ENCODE measurements around the gene POLG. TPM values are rescaled to one million over a fixed set of nuclear protein-coding genes. Genes with fewer than 3 reads are reported as not detected.

POLG gene
- total RNA-seq, 2 donors from 2014 or later: 55.3 to 60.2 TPM

DNA sequence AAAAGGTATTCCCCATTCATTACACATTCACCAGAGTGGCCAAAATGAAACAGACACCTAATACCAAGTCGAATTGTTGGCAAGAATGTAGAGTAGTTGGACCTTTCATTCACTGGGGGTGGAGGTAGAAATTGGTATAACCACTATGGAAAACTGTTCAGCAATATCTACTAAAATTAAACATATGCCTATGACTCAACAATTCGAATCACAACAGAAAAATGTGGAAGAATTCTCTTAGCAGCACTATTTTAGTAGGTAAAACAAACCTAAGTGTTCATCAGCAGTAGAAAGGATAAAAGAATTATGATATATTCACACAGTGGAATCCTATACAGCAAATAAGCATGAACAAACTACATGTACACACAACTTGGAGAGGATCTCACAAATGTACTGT, 30.6 kb downstream of the POLG start:
- no peaks in the 10 kb centered on the region for H3K9me3 ChIP-seq (ENCODE audit: control insufficient read depth, low read length)
- TF ChIP-seq, protein P1, sequence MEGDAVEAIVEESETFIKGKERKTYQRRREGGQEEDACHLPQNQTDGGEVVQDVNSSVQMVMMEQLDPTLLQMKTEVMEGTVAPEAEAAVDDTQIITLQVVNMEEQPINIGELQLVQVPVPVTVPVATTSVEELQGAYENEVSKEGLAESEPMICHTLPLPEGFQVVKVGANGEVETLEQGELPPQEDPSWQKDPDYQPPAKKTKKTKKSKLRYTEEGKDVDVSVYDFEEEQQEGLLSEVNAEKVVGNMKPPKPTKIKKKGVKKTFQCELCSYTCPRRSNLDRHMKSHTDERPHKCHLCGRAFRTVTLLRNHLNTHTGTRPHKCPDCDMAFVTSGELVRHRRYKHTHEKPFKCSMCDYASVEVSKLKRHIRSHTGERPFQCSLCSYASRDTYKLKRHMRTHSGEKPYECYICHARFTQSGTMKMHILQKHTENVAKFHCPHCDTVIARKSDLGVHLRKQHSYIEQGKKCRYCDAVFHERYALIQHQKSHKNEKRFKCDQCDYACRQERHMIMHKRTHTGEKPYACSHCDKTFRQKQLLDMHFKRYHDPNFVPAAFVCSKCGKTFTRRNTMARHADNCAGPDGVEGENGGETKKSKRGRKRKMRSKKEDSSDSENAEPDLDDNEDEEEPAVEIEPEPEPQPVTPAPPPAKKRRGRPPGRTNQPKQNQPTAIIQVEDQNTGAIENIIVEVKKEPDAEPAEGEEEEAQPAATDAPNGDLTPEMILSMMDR (conservative IDR thresholded peaks at IDR 0.05): no peak
- Mint-ChIP-seq H3K9me3 (no peaks in the 10 kb centered on the region), H3K36me3 (ENCODE audit: low read depth) (peaks cover 78% of the 10 kb centered on the region), H3K27ac (no peak overlapping the region), H3K27me3 (ENCODE audit: insufficient read depth) (no peaks in the 10 kb centered on the region), H3K4me1 (no peaks in the 10 kb centered on the region), H3K4me3 (no peak overlapping the region)
- DNase-seq: no peak
- no peaks in the 10 kb centered on the region for H3K4me1 ChIP-seq (ENCODE audit: control insufficient read depth, insufficient read depth, low read length)
- H3K27ac ChIP-seq (ENCODE audit: low read depth, low read length): no peak overlapping the region
- H3K27me3 ChIP-seq (ENCODE audit: control insufficient read depth, insufficient read depth, low read length, poor library complexity, severe bottlenecking): no peaks in the 10 kb centered on the region
- peaks cover 85% of the 10 kb centered on the region for H3K36me3 ChIP-seq (ENCODE audit: control insufficient read depth, insufficient read depth, low read length)
- H3K4me3 ChIP-seq (ENCODE audit: low read length): no peak overlapping the region
- 89% methylated on average over 1 of the region's 2 CpGs; no CpG with 5 or more reads in 1 of the 2 experiments for WGBS, 2 experiments (ENCODE audit: insufficient coverage in 1 of 2, insufficient read length in 1 of 2)
- H3K9ac ChIP-seq (ENCODE audit: extremely low read depth, low read length, poor library complexity, severe bottlenecking): no peak overlapping the region

DNA sequence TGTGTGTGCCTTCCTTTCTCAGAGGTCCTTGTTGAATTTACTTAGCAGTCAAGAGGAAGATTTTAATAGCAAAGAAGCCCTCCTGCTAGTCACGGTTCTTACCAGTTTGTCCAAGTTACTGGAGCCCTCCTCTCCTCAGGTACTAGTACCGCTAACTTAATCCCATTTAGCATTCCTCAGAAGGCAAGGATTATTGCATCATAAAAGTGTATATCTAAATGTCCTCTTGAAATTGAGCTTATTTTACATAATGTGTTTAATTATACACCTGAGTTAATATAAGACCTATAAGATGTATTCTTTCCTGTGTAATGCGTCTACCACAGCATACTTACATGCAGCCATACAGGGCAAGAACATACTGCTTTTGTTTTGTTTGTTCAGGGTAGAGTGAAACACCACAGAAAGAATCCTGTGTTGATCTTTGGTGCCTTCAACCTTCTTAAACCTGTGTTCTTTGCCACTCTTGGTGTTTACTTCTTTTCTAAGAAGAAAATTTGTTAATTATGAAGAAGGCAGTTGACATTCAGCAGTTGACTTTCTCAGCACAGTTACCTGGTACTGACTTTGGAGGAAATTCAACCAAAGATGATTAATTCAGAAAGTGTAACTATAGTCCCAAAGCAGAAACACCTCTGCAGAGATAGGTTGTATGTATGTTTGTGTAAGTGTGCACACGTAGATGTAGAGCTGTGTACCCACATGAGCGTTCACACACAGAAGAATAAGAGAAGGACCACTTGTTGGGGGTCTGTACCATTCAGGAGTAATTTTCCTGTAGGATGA, 33.1 kb downstream of the POLG start:
- TF ChIP-seq, protein P1 (conservative IDR thresholded peaks at IDR 0.05): no peak
- no peaks in the 10 kb centered on the region for H3K4me1 ChIP-seq (ENCODE audit: control insufficient read depth, insufficient read depth, low read length)
- peaks cover 74% of the 10 kb centered on the region for H3K36me3 ChIP-seq (ENCODE audit: control insufficient read depth, insufficient read depth, low read length)
- H3K4me3 ChIP-seq (ENCODE audit: low read length): no peak overlapping the region
- peaks cover 11% of the 10 kb centered on the region for H3K9me3 ChIP-seq (ENCODE audit: control insufficient read depth, low read length)
- no peak overlapping the region for H3K27ac ChIP-seq (ENCODE audit: low read depth, low read length)
- Mint-ChIP-seq H3K4me1 (no peaks in the 10 kb centered on the region), H3K27me3 (ENCODE audit: insufficient read depth) (no peaks in the 10 kb centered on the region), H3K27ac (no peak overlapping the region), H3K4me3 (no peak overlapping the region), H3K9me3 (peaks cover 15% of the 10 kb centered on the region), H3K36me3 (ENCODE audit: low read depth) (peaks cover 77% of the 10 kb centered on the region)
- H3K9ac ChIP-seq (ENCODE audit: extremely low read depth, low read length, poor library complexity, severe bottlenecking): no peak overlapping the region
- WGBS, 2 experiments (ENCODE audit: insufficient coverage in 1 of 2, insufficient read length in 1 of 2): 99 to 100% methylated on average over 1 to 5 of the region's 5 CpGs
- H3K27me3 ChIP-seq (ENCODE audit: control insufficient read depth, insufficient read depth, low read length, poor library complexity, severe bottlenecking): no peaks in the 10 kb centered on the region
- DNase-seq: no peak

DNA sequence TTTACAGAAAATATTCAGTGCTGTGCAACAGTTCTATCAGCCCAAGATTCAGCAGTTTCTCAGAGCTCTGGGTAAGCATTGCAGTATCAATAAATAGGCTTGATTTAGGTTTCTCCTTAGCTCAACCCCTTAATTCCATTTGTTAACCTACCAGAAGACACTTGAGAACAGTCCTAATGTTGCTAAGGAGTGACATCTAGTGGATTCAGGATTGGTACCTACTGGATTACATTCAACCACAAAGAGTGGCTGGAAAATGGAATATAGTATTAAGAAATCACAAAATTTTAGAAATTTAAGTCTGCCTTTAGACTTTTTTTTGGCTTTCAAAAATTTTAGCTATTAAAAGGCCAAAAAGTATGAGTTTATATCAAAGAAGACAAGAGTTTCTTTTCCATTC, 34.7 kb downstream of the POLG start:
- H3K36me3 ChIP-seq (ENCODE audit: control insufficient read depth, insufficient read depth, low read length): peaks cover 70% of the 10 kb centered on the region
- H3K9ac ChIP-seq (ENCODE audit: extremely low read depth, low read length, poor library complexity, severe bottlenecking): no peak overlapping the region
- peaks cover 11% of the 10 kb centered on the region for H3K9me3 ChIP-seq (ENCODE audit: control insufficient read depth, low read length)
- Mint-ChIP-seq H3K4me3 (no peak overlapping the region), H3K9me3 (peaks cover 19% of the 10 kb centered on the region), H3K27me3 (ENCODE audit: insufficient read depth) (no peaks in the 10 kb centered on the region), H3K36me3 (ENCODE audit: low read depth) (peaks cover 76% of the 10 kb centered on the region), H3K4me1 (no peaks in the 10 kb centered on the region), H3K27ac (no peak overlapping the region)
- H3K4me3 ChIP-seq (ENCODE audit: low read length): no peak overlapping the region
- no peaks in the 10 kb centered on the region for H3K4me1 ChIP-seq (ENCODE audit: control insufficient read depth, insufficient read depth, low read length)
- TF ChIP-seq, protein P1 (conservative IDR thresholded peaks at IDR 0.05): peak; percentile 48
- no peaks in the 10 kb centered on the region for H3K27me3 ChIP-seq (ENCODE audit: control insufficient read depth, insufficient read depth, low read length, poor library complexity, severe bottlenecking)
- no peak overlapping the region for H3K27ac ChIP-seq (ENCODE audit: low read depth, low read length)
- no peak for DNase-seq
